Endothelial cell of umbilical vein (primary cell): ENCODE measurements around the gene RGS8. TPM values are rescaled to one million over a fixed set of nuclear protein-coding genes. Genes with fewer than 3 reads are reported as not detected.

Source experiments
- BruUV-seq: library from RNA; stranded (reverse); fragments of 400-500 nt; replicated peaks from 2 replicates; lab custom pipeline; 2021; lab: Mats Ljungman, UMichigan
- CTCF ChIA-PET: fragments of 300-600, 350-600 bp; sonication (Branson Sonifier 250); formaldehyde crosslinking; loops from one replicate; lab custom pipeline; 2021; ENCODE audit warnings: antibody characterized with exemption, inconsistent platforms; lab: Charles Lee
- POLR2A ChIA-PET: fragments of 300-600, 350-600 bp; sonication (Branson Sonifier 250); formaldehyde crosslinking; loops from one replicate; lab custom pipeline; 2021; ENCODE audit warnings: antibody characterized with exemption, inconsistent platforms; lab: Charles Lee
- DNase-seq: peaks from one replicate; pipeline ENCODE4 v3.0.0-alpha.2; 2011; ENCODE audit warnings: low read depth, low spot score
- FAIRE-seq: peaks from 2 replicates; lab custom pipeline; 2011; peaks lifted over from hg19 to GRCh38; lab: Jason Lieb, UNC
- H2AFZ ChIP-seq: 2 replicates; pipeline ENCODE4 v1.6.0; 2012; ENCODE audit warnings: low read depth, low read length, control low read depth, inconsistent platforms
- H3K27ac ChIP-seq: 2 replicates; pipeline ENCODE4 v1.5.1; 2011; ENCODE audit warnings: low read depth, mild to moderate bottlenecking, control low read depth, low read length, moderate library complexity; ENCODE audit not compliant: insufficient read depth
- H3K27me3 ChIP-seq, 2 experiments: 2 replicates each; pipeline versions ENCODE4 v1.6.0 to v1.6.1; 2011; ENCODE audit warnings: low read length in 2 of 2, mixed read lengths in 1 of 2; ENCODE audit not compliant: control insufficient read depth in 2 of 2, insufficient read depth in 2 of 2
- H3K36me3 ChIP-seq, 2 experiments: 2 replicates in 1 of 2; 3 replicates in 1 of 2; pipeline ENCODE4 v1.5.1; 2011; ENCODE audit warnings: low read length in 2 of 2, mild to moderate bottlenecking in 1 of 2, moderate library complexity in 1 of 2; ENCODE audit not compliant: control insufficient read depth in 2 of 2, insufficient read depth in 2 of 2; ENCODE audit errors: extremely low read depth in 1 of 2
- H3K4me1 ChIP-seq: 3 replicates; pipeline ENCODE4 v1.5.1; 2011; ENCODE audit warnings: mild to moderate bottlenecking, low read length; ENCODE audit not compliant: control insufficient read depth, insufficient read depth; ENCODE audit errors: extremely low read depth
- H3K4me2 ChIP-seq: 2 replicates; pipeline ENCODE4 v1.6.1; 2011; ENCODE audit warnings: low read length, control low read depth, mixed read lengths; ENCODE audit not compliant: insufficient read depth
- H3K4me3 ChIP-seq, 3 experiments: fragments of 200-600 bp in 1 of 3; sonication (generic), shearing (Covaris generic) in 1 of 3; replicated peaks in 1 of 3; 2 replicates each; pipeline ENCODE4 v1.5.1; 2011 to 2016; ENCODE audit warnings: control low read depth in 3 of 3, low read length in 3 of 3, mild to moderate bottlenecking in 2 of 3, inconsistent platforms in 1 of 3, low read depth in 1 of 3, moderate library complexity in 1 of 3; ENCODE audit not compliant: insufficient read depth in 1 of 3
- H3K79me2 ChIP-seq: 2 replicates; pipeline ENCODE4 v1.6.0; 2012; ENCODE audit warnings: low read length, inconsistent platforms; ENCODE audit not compliant: control insufficient read depth, insufficient read depth
- H3K9ac ChIP-seq: replicated peaks from 2 replicates; pipeline ENCODE3; 2011; ENCODE audit warnings: low read length, control low read depth; ENCODE audit not compliant: insufficient read depth; ENCODE audit errors: extremely low read depth
- H3K9me1 ChIP-seq: replicated peaks from 3 replicates; pipeline ENCODE4 v1.6.0; 2011; ENCODE audit warnings: mild to moderate bottlenecking, low read length; ENCODE audit not compliant: control insufficient read depth, insufficient read depth; ENCODE audit errors: extremely low read depth
- H3K9me3 ChIP-seq: replicated peaks from 2 replicates; pipeline ENCODE4 v1.5.1; 2012; ENCODE audit warnings: low read length, inconsistent platforms; ENCODE audit not compliant: control insufficient read depth, insufficient read depth
- H4K20me1 ChIP-seq: replicated peaks from 2 replicates; pipeline ENCODE3; 2011; ENCODE audit warnings: mild to moderate bottlenecking, low read length; ENCODE audit not compliant: control insufficient read depth, insufficient read depth; ENCODE audit errors: extremely low read depth
- CTCF ChIP-seq, 2 donors: IDR thresholded peaks; 1 replicate in 1 of 2; 2 replicates in 1 of 2; pipeline ENCODE4 v1.5.1; 2011; ENCODE audit warnings: low read length in 2 of 2, mild to moderate bottlenecking in 2 of 2, moderate library complexity in 2 of 2, control low read depth in 1 of 2, inconsistent platforms in 1 of 2, low read depth in 1 of 2; ENCODE audit not compliant: insufficient read depth in 1 of 2; ENCODE audit errors: extremely low read depth in 1 of 2
- EZH2 ChIP-seq: IDR thresholded peaks from 2 replicates; pipeline ENCODE4 v1.6.1; 2012; ENCODE audit warnings: borderline replicate concordance, low read depth, mild to moderate bottlenecking, moderate library complexity, low read length, inconsistent platforms; ENCODE audit not compliant: severe bottlenecking
- MAX ChIP-seq: IDR thresholded peaks from 2 replicates; pipeline ENCODE4 v1.6.1; 2011; ENCODE audit not compliant: insufficient read depth, insufficient read length
- POLR2AphosphoS5 ChIP-seq: IDR thresholded peaks from 2 replicates; pipeline ENCODE4 v1.6.1; 2012; ENCODE audit warnings: low read depth, mild to moderate bottlenecking, control low read depth, low read length, moderate library complexity; ENCODE audit not compliant: insufficient read depth
- dilution Hi-C: fragments of 300-500 bp; cut with MboI; formaldehyde crosslinking; loops from one replicate; pipeline ENCODE4 v1.15.0; 2019; ENCODE audit warnings: low sequenced_read_pairs; ENCODE audit not compliant: extremely low pct_ligation_motif_present
- intact Hi-C: fragments of 100-400 bp; cut with micrococcal nuclease; formaldehyde crosslinking; loops from one replicate; pipeline ENCODE4 v1.10.0; 2022
- polyA plus RNA-seq, 4 experiments: library from polyadenylated mRNA; depleted of rRNA in 3 of 4; stranded (reverse) in 3 of 4; unstranded in 1 of 4; fragments of >200 nt; gene quantifications; 2 replicates each; pipeline versions ENCODE4 v1.2.1 to v1.2.3, GENCODE V29; 2011 to 2012; ENCODE audit warnings: missing spikeins in 1 of 4
- total RNA-seq: library from RNA; stranded (reverse); gene quantifications from 2 replicates; pipeline ENCODE4 v1.2.3, GENCODE V29; 2021

The RGS8 gene
- total and polyA plus RNA-seq, 2 donors (not counting 3 experiments of a cell fraction or from before 2014, with no cell fraction given): not detected

GRCh38 chr1:182646739-182647138 is 37.6 kb downstream of the RGS8 start:
- Histone ChIP-seq H3K36me3 (no peaks in the 10 kb centered on the region), H3K9me1 (no peaks in the 10 kb centered on the region), H3K79me2 (no peaks in the 10 kb centered on the region), H3K4me1 (no peaks in the 10 kb centered on the region), H3K4me2 (no peak overlapping the region), H3K9me3 (no peaks in the 10 kb centered on the region), H2AFZ (no peak overlapping the region), H4K20me1 (no peaks in the 10 kb centered on the region), H3K4me3 (no peak overlapping the region), H3K9ac (no peak overlapping the region), H3K27ac (no peak overlapping the region), H3K27me3 (no peaks in the 10 kb centered on the region)
- dilution Hi-C loops: no loop called here
- ChIA-PET CTCF (interaction anchor here (1.3 kb wide), 1 partner anchor 13 kb away, joined by 4 read pairs; no protein-coding TSS in a partner anchor), POLR2A (no interaction called here)
- TF ChIP-seq MAX (no peak), CTCF (IDR thresholded peaks at IDR 0.05; ENCODE audit: extremely low read depth in 1 of 2, insufficient read depth in 1 of 2, low read depth in 1 of 2, low read length in 2 of 2) (no peak), EZH2 (no peak)
- no peak for DNase-seq
- intact Hi-C loops: no loop called here
- no TSS peak for BruUV-seq
- FAIRE-seq: no peak

DNA sequence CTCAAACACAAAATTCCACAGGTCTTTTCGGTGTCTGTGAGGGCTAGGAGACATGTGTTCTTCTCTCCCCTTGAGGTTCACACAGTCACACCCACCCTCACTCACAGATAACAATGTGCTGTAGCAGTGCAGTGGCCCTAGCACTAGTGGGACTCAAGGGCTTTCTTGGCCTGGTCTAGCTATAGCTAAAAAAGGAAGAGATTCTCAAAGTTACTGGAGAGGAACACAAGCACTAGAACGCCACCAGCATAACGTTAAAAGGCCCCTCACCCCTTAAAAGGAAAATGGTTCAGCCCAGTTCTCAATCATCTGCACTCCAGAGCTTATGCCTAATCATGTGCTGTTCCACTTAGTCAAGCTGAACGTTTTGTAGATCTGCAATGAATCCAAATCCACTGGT is 39.5 kb downstream of the RGS8 start:
- no peak for FAIRE-seq
- H3K9me3 ChIP-seq: no peaks in the 10 kb centered on the region
- H3K36me3 ChIP-seq: no peaks in the 10 kb centered on the region
- no peaks in the 10 kb centered on the region for H3K79me2 ChIP-seq
- H3K27ac ChIP-seq: no peak overlapping the region
- no peak for TF ChIP-seq POLR2AphosphoS5
- H4K20me1 ChIP-seq: no peaks in the 10 kb centered on the region
- dilution Hi-C loops: no loop called here
- H3K9me1 ChIP-seq: no peaks in the 10 kb centered on the region
- H2AFZ ChIP-seq: no peak overlapping the region
- ChIA-PET CTCF (no interaction called here), POLR2A (no interaction called here)
- no TSS peak for BruUV-seq
- intact Hi-C loops: no loop called here
- no peaks in the 10 kb centered on the region for H3K27me3 ChIP-seq
- no peak for DNase-seq
- H3K4me3 ChIP-seq: no peak overlapping the region
- H3K9ac ChIP-seq: no peak overlapping the region
- H3K4me2 ChIP-seq: no peak overlapping the region
- no peaks in the 10 kb centered on the region for H3K4me1 ChIP-seq
